ENCODE results near the gene FSTL4. TPM values are rescaled to one million over a fixed set of nuclear protein-coding genes. Genes with fewer than 3 reads are reported as not detected.

Gene FSTL4
- total and polyA plus RNA-seq, 2 experiments from 2014 or later = 1.4 to 2.8 TPM

DNA sequence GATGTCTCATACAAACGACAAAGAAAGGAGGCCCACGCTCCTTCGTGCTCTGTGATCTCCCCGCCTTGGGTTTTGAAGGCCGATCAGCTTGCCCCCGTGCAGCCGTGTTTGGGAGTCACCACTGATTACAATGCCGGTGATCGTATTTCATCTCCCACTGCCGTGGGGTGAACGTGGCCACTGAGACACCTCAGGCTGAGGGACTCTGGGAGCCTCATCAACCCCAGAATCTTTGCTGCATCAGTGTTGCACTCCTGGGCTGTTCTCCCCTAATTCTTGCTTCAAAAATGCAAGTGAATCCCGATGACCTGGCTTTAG lies 366.3 kb downstream of the FSTL4 start:
- Histone ChIP-seq H3F3A (replicated peaks; ENCODE audit: low read depth) (no peaks in the 10 kb centered on the region), H3K27ac (ENCODE audit: low read depth) (no peak overlapping the region), H3K36me3 (ENCODE audit: insufficient read depth) (no peaks in the 10 kb centered on the region), H4K20me1 (replicated peaks; ENCODE audit: insufficient read depth) (no peaks in the 10 kb centered on the region), H3K4me3 (no peak overlapping the region), H3K4me1 (ENCODE audit: insufficient read depth) (no peaks in the 10 kb centered on the region), H3K27me3 (ENCODE audit: insufficient read depth) (no peaks in the 10 kb centered on the region), H2AFZ (no peak overlapping the region), H3K9me2 (ENCODE audit: insufficient read depth) (no peaks in the 10 kb centered on the region), H3K4me2 (no peak overlapping the region), H3K79me2 (replicated peaks; ENCODE audit: insufficient read depth) (no peaks in the 10 kb centered on the region)
- Mint-ChIP-seq H3K9me3 (no peaks in the 10 kb centered on the region; the same call in 2 of the 3 replicates), H3K27me3 (ENCODE audit: insufficient read depth, low read depth, poor library complexity) (peaks cover 8% of the 10 kb centered on the region), H3K4me1 (no peaks in the 10 kb centered on the region; the same call in 2 of the 3 replicates), H3K4me3 (no peak overlapping the region), H3K27ac (no peak overlapping the region), H3K36me3 (ENCODE audit: low read depth) (no peaks in the 10 kb centered on the region)
- TF ChIP-seq EZH2 (IDR thresholded peaks at IDR 0.05; ENCODE audit: low read depth, unreplicated experiment) (no peak), EZH2phosphoT487 (IDR thresholded peaks at IDR 0.05; ENCODE audit: unreplicated experiment) (no peak), NANOG (IDR thresholded peaks at IDR 0.05; ENCODE audit: borderline replicate concordance) (no peak), ZNF331 (CRISPR knock-in tag; IDR thresholded peaks at IDR 0.05; ENCODE audit: low read depth) (no peak), ZNF114 (CRISPR knock-in tag; IDR thresholded peaks at IDR 0.05) (no peak), JUNB (IDR thresholded peaks at IDR 0.05; ENCODE audit: unreplicated experiment) (no peak), STAT1 (IDR thresholded peaks at IDR 0.05; ENCODE audit: unreplicated experiment) (no peak), POLR2AphosphoS5 (IDR thresholded peaks at IDR 0.05; ENCODE audit: low read depth) (no peak)
- TF ChIP-seq, protein P1, sequence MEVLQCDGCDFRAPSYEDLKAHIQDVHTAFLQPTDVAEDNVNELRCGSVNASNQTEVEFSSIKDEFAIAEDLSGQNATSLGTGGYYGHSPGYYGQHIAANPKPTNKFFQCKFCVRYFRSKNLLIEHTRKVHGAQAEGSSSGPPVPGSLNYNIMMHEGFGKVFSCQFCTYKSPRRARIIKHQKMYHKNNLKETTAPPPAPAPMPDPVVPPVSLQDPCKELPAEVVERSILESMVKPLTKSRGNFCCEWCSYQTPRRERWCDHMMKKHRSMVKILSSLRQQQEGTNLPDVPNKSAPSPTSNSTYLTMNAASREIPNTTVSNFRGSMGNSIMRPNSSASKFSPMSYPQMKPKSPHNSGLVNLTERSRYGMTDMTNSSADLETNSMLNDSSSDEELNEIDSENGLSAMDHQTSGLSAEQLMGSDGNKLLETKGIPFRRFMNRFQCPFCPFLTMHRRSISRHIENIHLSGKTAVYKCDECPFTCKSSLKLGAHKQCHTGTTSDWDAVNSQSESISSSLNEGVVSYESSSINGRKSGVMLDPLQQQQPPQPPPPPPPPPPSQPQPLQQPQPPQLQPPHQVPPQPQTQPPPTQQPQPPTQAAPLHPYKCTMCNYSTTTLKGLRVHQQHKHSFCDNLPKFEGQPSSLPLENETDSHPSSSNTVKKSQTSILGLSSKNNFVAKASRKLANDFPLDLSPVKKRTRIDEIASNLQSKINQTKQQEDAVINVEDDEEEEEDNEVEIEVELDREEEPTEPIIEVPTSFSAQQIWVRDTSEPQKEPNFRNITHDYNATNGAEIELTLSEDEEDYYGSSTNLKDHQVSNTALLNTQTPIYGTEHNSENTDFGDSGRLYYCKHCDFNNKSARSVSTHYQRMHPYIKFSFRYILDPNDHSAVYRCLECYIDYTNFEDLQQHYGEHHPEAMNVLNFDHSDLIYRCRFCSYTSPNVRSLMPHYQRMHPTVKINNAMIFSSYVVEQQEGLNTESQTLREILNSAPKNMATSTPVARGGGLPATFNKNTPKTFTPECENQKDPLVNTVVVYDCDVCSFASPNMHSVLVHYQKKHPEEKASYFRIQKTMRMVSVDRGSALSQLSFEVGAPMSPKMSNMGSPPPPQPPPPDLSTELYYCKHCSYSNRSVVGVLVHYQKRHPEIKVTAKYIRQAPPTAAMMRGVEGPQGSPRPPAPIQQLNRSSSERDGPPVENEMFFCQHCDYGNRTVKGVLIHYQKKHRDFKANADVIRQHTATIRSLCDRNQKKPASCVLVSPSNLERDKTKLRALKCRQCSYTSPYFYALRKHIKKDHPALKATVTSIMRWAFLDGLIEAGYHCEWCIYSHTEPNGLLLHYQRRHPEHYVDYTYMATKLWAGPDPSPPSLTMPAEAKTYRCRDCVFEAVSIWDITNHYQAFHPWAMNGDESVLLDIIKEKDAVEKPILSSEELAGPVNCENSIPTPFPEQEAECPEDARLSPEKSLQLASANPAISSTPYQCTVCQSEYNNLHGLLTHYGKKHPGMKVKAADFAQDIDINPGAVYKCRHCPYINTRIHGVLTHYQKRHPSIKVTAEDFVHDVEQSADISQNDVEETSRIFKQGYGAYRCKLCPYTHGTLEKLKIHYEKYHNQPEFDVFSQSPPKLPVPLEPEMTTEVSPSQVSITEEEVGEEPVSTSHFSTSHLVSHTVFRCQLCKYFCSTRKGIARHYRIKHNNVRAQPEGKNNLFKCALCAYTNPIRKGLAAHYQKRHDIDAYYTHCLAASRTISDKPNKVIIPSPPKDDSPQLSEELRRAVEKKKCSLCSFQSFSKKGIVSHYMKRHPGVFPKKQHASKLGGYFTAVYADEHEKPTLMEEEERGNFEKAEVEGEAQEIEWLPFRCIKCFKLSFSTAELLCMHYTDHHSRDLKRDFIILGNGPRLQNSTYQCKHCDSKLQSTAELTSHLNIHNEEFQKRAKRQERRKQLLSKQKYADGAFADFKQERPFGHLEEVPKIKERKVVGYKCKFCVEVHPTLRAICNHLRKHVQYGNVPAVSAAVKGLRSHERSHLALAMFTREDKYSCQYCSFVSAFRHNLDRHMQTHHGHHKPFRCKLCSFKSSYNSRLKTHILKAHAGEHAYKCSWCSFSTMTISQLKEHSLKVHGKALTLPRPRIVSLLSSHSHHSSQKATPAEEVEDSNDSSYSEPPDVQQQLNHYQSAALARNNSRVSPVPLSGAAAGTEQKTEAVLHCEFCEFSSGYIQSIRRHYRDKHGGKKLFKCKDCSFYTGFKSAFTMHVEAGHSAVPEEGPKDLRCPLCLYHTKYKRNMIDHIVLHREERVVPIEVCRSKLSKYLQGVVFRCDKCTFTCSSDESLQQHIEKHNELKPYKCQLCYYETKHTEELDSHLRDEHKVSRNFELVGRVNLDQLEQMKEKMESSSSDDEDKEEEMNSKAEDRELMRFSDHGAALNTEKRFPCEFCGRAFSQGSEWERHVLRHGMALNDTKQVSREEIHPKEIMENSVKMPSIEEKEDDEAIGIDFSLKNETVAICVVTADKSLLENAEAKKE (CRISPR knock-in tag; IDR thresholded peaks at IDR 0.05) = no peak
- TF ChIP-seq, protein P2, sequence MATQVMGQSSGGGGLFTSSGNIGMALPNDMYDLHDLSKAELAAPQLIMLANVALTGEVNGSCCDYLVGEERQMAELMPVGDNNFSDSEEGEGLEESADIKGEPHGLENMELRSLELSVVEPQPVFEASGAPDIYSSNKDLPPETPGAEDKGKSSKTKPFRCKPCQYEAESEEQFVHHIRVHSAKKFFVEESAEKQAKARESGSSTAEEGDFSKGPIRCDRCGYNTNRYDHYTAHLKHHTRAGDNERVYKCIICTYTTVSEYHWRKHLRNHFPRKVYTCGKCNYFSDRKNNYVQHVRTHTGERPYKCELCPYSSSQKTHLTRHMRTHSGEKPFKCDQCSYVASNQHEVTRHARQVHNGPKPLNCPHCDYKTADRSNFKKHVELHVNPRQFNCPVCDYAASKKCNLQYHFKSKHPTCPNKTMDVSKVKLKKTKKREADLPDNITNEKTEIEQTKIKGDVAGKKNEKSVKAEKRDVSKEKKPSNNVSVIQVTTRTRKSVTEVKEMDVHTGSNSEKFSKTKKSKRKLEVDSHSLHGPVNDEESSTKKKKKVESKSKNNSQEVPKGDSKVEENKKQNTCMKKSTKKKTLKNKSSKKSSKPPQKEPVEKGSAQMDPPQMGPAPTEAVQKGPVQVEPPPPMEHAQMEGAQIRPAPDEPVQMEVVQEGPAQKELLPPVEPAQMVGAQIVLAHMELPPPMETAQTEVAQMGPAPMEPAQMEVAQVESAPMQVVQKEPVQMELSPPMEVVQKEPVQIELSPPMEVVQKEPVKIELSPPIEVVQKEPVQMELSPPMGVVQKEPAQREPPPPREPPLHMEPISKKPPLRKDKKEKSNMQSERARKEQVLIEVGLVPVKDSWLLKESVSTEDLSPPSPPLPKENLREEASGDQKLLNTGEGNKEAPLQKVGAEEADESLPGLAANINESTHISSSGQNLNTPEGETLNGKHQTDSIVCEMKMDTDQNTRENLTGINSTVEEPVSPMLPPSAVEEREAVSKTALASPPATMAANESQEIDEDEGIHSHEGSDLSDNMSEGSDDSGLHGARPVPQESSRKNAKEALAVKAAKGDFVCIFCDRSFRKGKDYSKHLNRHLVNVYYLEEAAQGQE (IDR thresholded peaks at IDR 0.05; ENCODE audit: unreplicated experiment) = no peak
- TF ChIP-seq, protein P3, sequence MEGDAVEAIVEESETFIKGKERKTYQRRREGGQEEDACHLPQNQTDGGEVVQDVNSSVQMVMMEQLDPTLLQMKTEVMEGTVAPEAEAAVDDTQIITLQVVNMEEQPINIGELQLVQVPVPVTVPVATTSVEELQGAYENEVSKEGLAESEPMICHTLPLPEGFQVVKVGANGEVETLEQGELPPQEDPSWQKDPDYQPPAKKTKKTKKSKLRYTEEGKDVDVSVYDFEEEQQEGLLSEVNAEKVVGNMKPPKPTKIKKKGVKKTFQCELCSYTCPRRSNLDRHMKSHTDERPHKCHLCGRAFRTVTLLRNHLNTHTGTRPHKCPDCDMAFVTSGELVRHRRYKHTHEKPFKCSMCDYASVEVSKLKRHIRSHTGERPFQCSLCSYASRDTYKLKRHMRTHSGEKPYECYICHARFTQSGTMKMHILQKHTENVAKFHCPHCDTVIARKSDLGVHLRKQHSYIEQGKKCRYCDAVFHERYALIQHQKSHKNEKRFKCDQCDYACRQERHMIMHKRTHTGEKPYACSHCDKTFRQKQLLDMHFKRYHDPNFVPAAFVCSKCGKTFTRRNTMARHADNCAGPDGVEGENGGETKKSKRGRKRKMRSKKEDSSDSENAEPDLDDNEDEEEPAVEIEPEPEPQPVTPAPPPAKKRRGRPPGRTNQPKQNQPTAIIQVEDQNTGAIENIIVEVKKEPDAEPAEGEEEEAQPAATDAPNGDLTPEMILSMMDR (conservative IDR thresholded peaks at IDR 0.05; ENCODE audit: low read depth in 2 of 2) = no peak
- ATAC-seq (no peak), DNase-seq (ENCODE audit: low spot score) (no peak)
